SK-N-SH treated with all-trans-retinoic acid at 6 μM for 48 hours (cell line): Measurements from ENCODE around the gene FAF2.

Source experiments
- ATAC-seq: fragments of 200-7000 bp; cut with Tn5 transposase; 3 replicates; pipeline ENCODE4 v1.9.1; 2020; ENCODE audit warnings: mild to moderate bottlenecking, moderate library complexity
- ARNTL ChIP-seq: fragments of 450-650 bp; formaldehyde crosslinking; IDR thresholded peaks from 2 replicates; pipeline ENCODE4 v1.5.0; 2020; ENCODE audit warnings: low read depth, mild to moderate bottlenecking, moderate library complexity, borderline replicate concordance
- BACH2 ChIP-seq: fragments of 250-450 bp; sonication (Bioruptor Pico); IDR thresholded peaks from 2 replicates; pipeline ENCODE4 v1.9.0; 2021; ENCODE audit warnings: mild to moderate bottlenecking, borderline replicate concordance
- CSDC2 ChIP-seq: fragments of 250-450 bp; sonication (Bioruptor Pico); IDR thresholded peaks from 2 replicates; pipeline ENCODE4 v1.5.0; 2020; ENCODE audit warnings: mild to moderate bottlenecking, moderate library complexity
- ESRRG ChIP-seq: fragments of 250-450 bp; sonication (Bioruptor Pico); IDR thresholded peaks from 2 replicates; pipeline ENCODE4 v1.6.1; 2021; ENCODE audit warnings: mild to moderate bottlenecking
- GLIS3 ChIP-seq: fragments of 250-450 bp; sonication (Bioruptor Pico); IDR thresholded peaks from 2 replicates; pipeline ENCODE4 v1.5.0; 2020; ENCODE audit warnings: mild to moderate bottlenecking, moderate library complexity
- ISL1 ChIP-seq: fragments of 250-450 bp; sonication (Bioruptor Pico); IDR thresholded peaks from 2 replicates; pipeline ENCODE4 v2.1.2; 2022; ENCODE audit warnings: mild to moderate bottlenecking, moderate library complexity
- OSR1 ChIP-seq: fragments of 250-450 bp; sonication (Bioruptor Pico); IDR thresholded peaks from 2 replicates; pipeline ENCODE4 v1.8.0; 2022; ENCODE audit warnings: moderate library complexity, mild to moderate bottlenecking, inconsistent platforms
- PPARA ChIP-seq: fragments of 250-450 bp; sonication (Bioruptor Pico); IDR thresholded peaks from 2 replicates; pipeline ENCODE4 v1.5.0; 2020; ENCODE audit warnings: mild to moderate bottlenecking, borderline replicate concordance
- RARB ChIP-seq: fragments of 250-450 bp; sonication (Bioruptor Pico); IDR thresholded peaks from 2 replicates; pipeline ENCODE4 v1.8.0; 2021; ENCODE audit warnings: mild to moderate bottlenecking, moderate library complexity
- SNAI2 ChIP-seq: fragments of 250-450 bp; sonication (Bioruptor Pico); IDR thresholded peaks from 2 replicates; pipeline ENCODE4 v1.5.0; 2020; ENCODE audit warnings: mild to moderate bottlenecking, moderate library complexity
- TCF4 ChIP-seq: fragments of 250-450 bp; sonication (Bioruptor Pico); IDR thresholded peaks from 2 replicates; pipeline ENCODE4 v1.8.0; 2021; ENCODE audit warnings: mild to moderate bottlenecking, moderate library complexity, borderline replicate concordance
- TOX ChIP-seq: fragments of 250-450 bp; sonication (Bioruptor Pico); IDR thresholded peaks from 2 replicates; pipeline ENCODE4 v1.8.0; 2021; ENCODE audit warnings: mild to moderate bottlenecking, moderate library complexity, borderline replicate concordance
- ZC3H10 ChIP-seq: fragments of 250-450 bp; sonication (Bioruptor Pico); IDR thresholded peaks from 2 replicates; pipeline ENCODE4 v1.5.1; 2021; ENCODE audit warnings: mild to moderate bottlenecking, moderate library complexity
- ZFP3 ChIP-seq: fragments of 250-450 bp; sonication (Bioruptor Pico); IDR thresholded peaks from 2 replicates; pipeline ENCODE4 v1.5.0; 2020; ENCODE audit warnings: mild to moderate bottlenecking, moderate library complexity
- ZFP30 ChIP-seq: fragments of 450-650 bp; formaldehyde crosslinking; IDR thresholded peaks from 2 replicates; pipeline ENCODE4 v1.5.0; 2022; ENCODE audit warnings: mild to moderate bottlenecking, moderate library complexity
- ZNF565 ChIP-seq: fragments of 450-650 bp; formaldehyde crosslinking; conservative IDR thresholded peaks from 2 replicates; pipeline ENCODE4 v1.5.0; 2020; ENCODE audit warnings: low read depth, mild to moderate bottlenecking, moderate library complexity
- ZNF70 ChIP-seq: fragments of 450-650 bp; formaldehyde crosslinking; IDR thresholded peaks from 2 replicates; pipeline ENCODE4 v1.5.0; 2020; ENCODE audit warnings: mild to moderate bottlenecking, moderate library complexity
- ZNF8 ChIP-seq: fragments of 450-650 bp; formaldehyde crosslinking; IDR thresholded peaks from 2 replicates; pipeline ENCODE4 v1.5.0; 2020; ENCODE audit warnings: mild to moderate bottlenecking, moderate library complexity
- TF ChIP-seq, protein P1 (sequence below): fragments of 250-450 bp; sonication (Bioruptor Pico); IDR thresholded peaks from 2 replicates; pipeline ENCODE4 v1.8.0; 2020; ENCODE audit warnings: mild to moderate bottlenecking, moderate library complexity, borderline replicate concordance
- TF ChIP-seq, protein P2 (sequence below): fragments of 250-450 bp; sonication (Bioruptor Pico); IDR thresholded peaks from 2 replicates; pipeline ENCODE4 v1.5.1; 2020; ENCODE audit warnings: low read depth, mild to moderate bottlenecking, moderate library complexity
- TF ChIP-seq, protein P3 (sequence below): fragments of 250-450 bp; sonication (Bioruptor Pico); IDR thresholded peaks from 2 replicates; pipeline ENCODE4 v1.5.1; 2021; ENCODE audit warnings: mild to moderate bottlenecking, moderate library complexity

FAF2 gene

DNA sequence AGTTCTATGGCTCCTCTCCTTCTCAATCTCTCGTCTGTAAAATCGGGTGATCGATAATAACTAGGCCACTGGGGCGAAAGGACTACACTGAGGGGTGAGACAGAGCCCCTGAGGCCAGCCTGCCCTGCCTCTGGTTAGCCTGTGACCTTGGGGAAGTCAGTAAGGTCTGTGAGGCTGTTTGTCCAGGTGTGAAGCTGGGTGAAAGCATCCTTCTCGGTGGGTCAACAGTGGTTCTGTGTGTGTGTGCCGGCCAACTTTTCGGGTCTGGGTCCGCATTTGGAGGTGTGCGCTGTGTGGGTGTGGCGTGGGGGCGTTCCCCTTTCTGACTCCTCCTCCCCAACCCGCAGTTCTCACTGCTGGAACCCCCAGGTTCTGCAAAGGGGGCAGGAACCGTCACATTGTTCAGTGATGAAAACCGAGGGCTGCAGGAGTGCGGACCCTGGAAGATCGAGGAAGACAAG, 94.0 kb downstream of the FAF2 start:
- ATAC-seq = no peak

DNA sequence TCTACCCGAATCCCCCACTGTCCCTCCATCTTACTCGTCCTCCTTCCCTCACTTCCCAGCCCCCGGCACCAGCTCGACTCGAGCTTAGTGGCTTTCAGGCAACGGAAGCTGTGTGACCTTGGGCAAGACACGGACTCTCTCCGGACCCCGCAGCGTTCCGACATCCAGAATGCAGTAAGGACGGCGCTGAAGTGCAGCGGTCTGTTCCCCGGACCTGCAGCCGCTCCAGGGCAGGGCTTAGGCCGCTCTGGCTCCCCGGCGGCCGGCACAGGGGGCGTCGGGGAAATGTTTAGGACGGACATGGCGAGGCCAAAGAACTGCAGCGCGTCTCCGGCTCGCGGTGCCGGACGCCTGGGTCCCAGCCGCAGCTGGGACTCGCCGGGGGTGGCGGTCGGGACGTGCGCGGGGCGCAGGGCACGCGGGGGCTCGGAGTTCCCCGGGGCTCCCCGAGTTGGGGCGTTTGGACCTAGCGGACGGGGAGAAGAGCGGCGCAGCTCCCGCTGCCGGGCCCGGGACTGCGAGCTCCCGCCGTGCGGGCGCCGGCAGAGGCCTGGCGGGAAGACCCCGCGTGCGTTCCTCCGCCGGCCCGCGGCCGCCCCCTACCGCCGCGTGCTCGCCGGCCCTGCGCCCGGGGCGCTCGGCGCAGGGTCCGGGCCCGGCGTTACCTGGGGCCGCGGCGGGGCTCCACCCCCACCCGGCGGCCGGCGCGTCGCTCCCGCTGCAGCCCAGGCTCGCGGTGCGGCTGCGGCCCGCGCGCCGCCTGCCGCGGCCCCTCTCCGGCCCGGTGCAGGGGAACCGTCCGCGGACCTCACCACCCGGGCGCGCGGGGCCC, 94.6 kb downstream of the FAF2 start:
- TF ChIP-seq ZFP30 (no peak), ZNF70 (CRISPR knock-in tag) (no peak)
- ATAC-seq = peak; percentile 31

More for the DNA sequence above, 94.0 kb downstream of the FAF2 start:
- TF ChIP-seq SNAI2 (CRISPR knock-in tag) (no peak), ZC3H10 (no peak), BACH2 (CRISPR knock-in tag) (no peak), GLIS3 (CRISPR knock-in tag) (no peak), CSDC2 (CRISPR knock-in tag) (no peak), ARNTL (no peak), PPARA (CRISPR knock-in tag) (no peak), ZNF70 (CRISPR knock-in tag) (no peak), RARB (no peak), ZFP30 (no peak), TOX (CRISPR knock-in tag) (no peak), ZFP3 (CRISPR knock-in tag) (no peak), ZNF8 (CRISPR knock-in tag) (no peak), ISL1 (CRISPR knock-in tag) (no peak), ZNF565 (no peak)
- TF ChIP-seq, protein P1, sequence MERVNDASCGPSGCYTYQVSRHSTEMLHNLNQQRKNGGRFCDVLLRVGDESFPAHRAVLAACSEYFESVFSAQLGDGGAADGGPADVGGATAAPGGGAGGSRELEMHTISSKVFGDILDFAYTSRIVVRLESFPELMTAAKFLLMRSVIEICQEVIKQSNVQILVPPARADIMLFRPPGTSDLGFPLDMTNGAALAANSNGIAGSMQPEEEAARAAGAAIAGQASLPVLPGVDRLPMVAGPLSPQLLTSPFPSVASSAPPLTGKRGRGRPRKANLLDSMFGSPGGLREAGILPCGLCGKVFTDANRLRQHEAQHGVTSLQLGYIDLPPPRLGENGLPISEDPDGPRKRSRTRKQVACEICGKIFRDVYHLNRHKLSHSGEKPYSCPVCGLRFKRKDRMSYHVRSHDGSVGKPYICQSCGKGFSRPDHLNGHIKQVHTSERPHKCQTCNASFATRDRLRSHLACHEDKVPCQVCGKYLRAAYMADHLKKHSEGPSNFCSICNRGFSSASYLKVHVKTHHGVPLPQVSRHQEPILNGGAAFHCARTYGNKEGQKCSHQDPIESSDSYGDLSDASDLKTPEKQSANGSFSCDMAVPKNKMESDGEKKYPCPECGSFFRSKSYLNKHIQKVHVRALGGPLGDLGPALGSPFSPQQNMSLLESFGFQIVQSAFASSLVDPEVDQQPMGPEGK (CRISPR knock-in tag) = no peak
- TF ChIP-seq, protein P2, sequence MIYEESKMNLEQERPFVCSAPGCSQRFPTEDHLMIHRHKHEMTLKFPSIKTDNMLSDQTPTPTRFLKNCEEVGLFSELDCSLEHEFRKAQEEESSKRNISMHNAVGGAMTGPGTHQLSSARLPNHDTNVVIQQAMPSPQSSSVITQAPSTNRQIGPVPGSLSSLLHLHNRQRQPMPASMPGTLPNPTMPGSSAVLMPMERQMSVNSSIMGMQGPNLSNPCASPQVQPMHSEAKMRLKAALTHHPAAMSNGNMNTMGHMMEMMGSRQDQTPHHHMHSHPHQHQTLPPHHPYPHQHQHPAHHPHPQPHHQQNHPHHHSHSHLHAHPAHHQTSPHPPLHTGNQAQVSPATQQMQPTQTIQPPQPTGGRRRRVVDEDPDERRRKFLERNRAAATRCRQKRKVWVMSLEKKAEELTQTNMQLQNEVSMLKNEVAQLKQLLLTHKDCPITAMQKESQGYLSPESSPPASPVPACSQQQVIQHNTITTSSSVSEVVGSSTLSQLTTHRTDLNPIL (CRISPR knock-in tag) = no peak
- TF ChIP-seq, protein P3, sequence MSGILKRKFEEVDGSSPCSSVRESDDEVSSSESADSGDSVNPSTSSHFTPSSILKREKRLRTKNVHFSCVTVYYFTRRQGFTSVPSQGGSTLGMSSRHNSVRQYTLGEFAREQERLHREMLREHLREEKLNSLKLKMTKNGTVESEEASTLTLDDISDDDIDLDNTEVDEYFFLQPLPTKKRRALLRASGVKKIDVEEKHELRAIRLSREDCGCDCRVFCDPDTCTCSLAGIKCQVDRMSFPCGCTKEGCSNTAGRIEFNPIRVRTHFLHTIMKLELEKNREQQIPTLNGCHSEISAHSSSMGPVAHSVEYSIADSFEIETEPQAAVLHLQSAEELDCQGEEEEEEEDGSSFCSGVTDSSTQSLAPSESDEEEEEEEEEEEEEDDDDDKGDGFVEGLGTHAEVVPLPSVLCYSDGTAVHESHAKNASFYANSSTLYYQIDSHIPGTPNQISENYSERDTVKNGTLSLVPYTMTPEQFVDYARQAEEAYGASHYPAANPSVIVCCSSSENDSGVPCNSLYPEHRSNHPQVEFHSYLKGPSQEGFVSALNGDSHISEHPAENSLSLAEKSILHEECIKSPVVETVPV = no peak
- TF ChIP-seq, all 23 proteins: peak for 0

DNA sequence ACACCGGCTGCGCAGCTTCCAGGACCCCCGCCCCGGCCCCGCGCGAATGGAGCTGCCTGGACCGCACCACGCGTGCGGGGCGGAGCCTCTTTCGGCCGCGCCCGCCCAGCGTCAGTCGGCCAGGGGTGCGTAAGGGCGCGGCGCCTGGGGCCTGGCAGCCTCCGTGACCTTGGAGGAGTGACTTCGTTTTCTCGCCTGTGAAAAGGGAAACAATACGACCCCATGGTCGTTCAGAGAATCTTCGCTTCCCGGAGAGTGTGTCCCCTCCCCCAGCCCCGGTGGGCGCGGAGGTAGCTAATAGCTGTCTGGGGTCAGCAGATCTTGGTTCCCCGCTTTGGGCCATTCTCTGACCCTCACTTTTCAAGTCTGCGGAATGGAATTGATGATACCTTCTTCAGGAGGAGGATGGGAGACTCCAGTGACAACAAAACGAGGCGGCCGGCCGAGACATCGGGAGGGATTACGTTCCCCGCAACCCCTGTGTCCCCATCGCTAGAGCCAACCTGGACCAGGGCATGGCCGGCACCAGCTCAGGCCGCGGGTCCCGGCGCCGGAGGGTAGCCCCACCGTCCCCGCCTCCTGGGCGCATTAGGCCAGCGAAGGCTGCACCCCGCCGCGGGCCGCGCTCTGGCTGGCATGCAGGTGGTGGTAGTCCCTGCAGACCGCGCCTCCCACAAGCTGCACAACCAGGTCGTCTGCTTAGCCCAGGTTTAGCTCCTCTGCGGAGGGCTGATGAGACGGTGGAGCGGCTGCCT, 95.4 kb downstream of the FAF2 start:
- ATAC-seq = peak; percentile 86
- no peak for TF ChIP-seq TCF4 (CRISPR knock-in tag)
- no peak for TF ChIP-seq BACH2 (CRISPR knock-in tag)
- TF ChIP-seq, protein P2 (CRISPR knock-in tag) = no peak

DNA sequence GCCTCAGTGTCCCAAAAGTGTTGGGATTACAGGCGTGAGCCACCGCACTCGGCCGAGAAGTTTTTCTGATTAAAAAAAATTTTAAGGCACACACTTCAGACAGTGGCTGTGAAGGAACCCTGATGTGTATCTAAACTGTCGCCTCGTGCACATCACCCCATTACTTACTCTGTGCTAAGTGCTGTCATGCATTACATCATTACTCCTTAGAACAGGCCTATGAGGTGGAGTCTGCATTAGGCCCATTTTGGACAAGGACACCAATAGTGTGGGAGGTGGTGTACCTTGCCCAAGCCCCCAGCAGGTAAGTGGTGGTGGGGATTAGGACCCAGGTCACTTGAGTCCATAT, 97.2 kb downstream of the FAF2 start:
- no peak for ATAC-seq
- TF ChIP-seq ESRRG = no peak
- TF ChIP-seq ZC3H10 = no peak
- no peak for TF ChIP-seq OSR1
- no peak for TF ChIP-seq ZFP3 (CRISPR knock-in tag)
- no peak for TF ChIP-seq ISL1 (CRISPR knock-in tag)
- no peak for TF ChIP-seq ZNF70 (CRISPR knock-in tag)
- no peak for TF ChIP-seq ZNF565
- no peak for TF ChIP-seq GLIS3 (CRISPR knock-in tag)
- TF ChIP-seq, protein P1 (CRISPR knock-in tag) = no peak
